Activated B cell treated with CpG ODN at 0.5 μM for 24 hours (primary cell): Measurements from ENCODE around the gene PIGU. TPM values are rescaled to one million over a fixed set of nuclear protein-coding genes. Genes with fewer than 3 reads are reported as not detected.

ENCODE experiments used
- ATAC-seq: fragments of 200-7000 bp; cut with Tn5 transposase; one replicate; pipeline ENCODE4 v1.10.0; 2021; ENCODE audit warnings: low read depth, mild to moderate bottlenecking, moderate library complexity
- CTCF ChIA-PET: fragments of 350-600 bp; sonication (Branson Sonifier 250); formaldehyde crosslinking; loops from one replicate; lab custom pipeline; 2021; ENCODE audit warnings: antibody characterized with exemption; lab: Charles Lee
- POLR2A ChIA-PET: fragments of 350-600 bp; sonication (Branson Sonifier 250); formaldehyde crosslinking; loops from one replicate; lab custom pipeline; 2021; ENCODE audit warnings: antibody characterized with exemption; lab: Charles Lee
- DNase-seq: peaks from one replicate; pipeline ENCODE4 v3.0.0; 2022
- H3K27ac Mint-ChIP-seq: one replicate; pipeline ENCODE4 v1.8.0; 2020; ENCODE audit warnings: mixed read lengths
- H3K27me3 Mint-ChIP-seq: one replicate; pipeline ENCODE4 v1.8.0; 2021; ENCODE audit warnings: mixed read lengths
- H3K36me3 Mint-ChIP-seq: one replicate; pipeline ENCODE4 v1.8.0; 2021; ENCODE audit warnings: low read depth, mixed read lengths
- H3K4me1 Mint-ChIP-seq: one replicate; pipeline ENCODE4 v1.8.0; 2021; ENCODE audit warnings: mixed read lengths
- H3K4me3 Mint-ChIP-seq: one replicate; pipeline ENCODE4 v1.8.0; 2020; ENCODE audit warnings: mild to moderate bottlenecking, mixed read lengths
- H3K9me3 Mint-ChIP-seq: one replicate; pipeline ENCODE4 v1.8.0; 2020; ENCODE audit warnings: mixed read lengths
- intact Hi-C: fragments of 100-400 bp; cut with micrococcal nuclease; formaldehyde crosslinking; loops from one replicate; pipeline ENCODE4 v1.15.1; 2024
- total RNA-seq: library from RNA; stranded (reverse); gene quantifications from 2 replicates; pipeline ENCODE4 v1.2.3, GENCODE V29; 2022
- TF ChIP-seq, protein P1 (sequence below): fragments of 200-600 bp; IDR thresholded peaks from one replicate; pipeline ENCODE4 v1.8.0; 2022; ENCODE audit warnings: antibody characterized with exemption, mild to moderate bottlenecking

Gene PIGU
- total RNA-seq, 1 donor from 2014 or later: 14.7 TPM

DNA sequence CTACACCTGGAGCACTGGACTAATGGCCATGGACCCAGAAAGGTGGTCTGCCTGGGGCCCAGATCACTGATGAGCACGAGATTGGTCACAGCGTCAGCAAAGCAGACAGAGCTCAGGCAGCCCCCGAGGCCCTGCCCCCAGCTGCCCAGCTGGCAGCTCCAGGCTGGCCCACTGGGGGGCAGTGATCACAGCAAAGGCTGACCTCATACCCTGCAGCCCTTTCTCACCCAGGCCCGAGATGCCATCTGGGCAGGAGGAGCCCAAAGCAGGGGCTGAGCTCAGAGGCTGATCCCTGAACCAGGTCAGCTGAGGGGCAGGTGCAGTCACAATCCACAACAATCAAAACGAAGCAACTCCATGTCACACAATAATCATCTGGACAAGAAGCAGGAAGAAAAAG, 114.3 kb downstream of the PIGU start:
- POLR2A ChIA-PET: no interaction called here
- DNase-seq (no peak), ATAC-seq (no peak)
- H3K9me3 Mint-ChIP-seq: no peaks in the 10 kb centered on the region
- intact Hi-C loops: no loop called here
- CTCF ChIA-PET: interaction anchor here (1.5 to 2.1 kb wide), 2 partner anchors 18 to 207 kb away, joined by 4 to 7 read pairs; no protein-coding TSS in a partner anchor
- no peaks in the 10 kb centered on the region for H3K27me3 Mint-ChIP-seq
- peaks cover 16% of the 10 kb centered on the region for H3K4me1 Mint-ChIP-seq
- no peak overlapping the region for H3K27ac Mint-ChIP-seq
- H3K36me3 Mint-ChIP-seq: peaks cover 3% of the 10 kb centered on the region
- H3K4me3 Mint-ChIP-seq: no peak overlapping the region
- TF ChIP-seq, protein P1, sequence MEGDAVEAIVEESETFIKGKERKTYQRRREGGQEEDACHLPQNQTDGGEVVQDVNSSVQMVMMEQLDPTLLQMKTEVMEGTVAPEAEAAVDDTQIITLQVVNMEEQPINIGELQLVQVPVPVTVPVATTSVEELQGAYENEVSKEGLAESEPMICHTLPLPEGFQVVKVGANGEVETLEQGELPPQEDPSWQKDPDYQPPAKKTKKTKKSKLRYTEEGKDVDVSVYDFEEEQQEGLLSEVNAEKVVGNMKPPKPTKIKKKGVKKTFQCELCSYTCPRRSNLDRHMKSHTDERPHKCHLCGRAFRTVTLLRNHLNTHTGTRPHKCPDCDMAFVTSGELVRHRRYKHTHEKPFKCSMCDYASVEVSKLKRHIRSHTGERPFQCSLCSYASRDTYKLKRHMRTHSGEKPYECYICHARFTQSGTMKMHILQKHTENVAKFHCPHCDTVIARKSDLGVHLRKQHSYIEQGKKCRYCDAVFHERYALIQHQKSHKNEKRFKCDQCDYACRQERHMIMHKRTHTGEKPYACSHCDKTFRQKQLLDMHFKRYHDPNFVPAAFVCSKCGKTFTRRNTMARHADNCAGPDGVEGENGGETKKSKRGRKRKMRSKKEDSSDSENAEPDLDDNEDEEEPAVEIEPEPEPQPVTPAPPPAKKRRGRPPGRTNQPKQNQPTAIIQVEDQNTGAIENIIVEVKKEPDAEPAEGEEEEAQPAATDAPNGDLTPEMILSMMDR: no peak

DNA sequence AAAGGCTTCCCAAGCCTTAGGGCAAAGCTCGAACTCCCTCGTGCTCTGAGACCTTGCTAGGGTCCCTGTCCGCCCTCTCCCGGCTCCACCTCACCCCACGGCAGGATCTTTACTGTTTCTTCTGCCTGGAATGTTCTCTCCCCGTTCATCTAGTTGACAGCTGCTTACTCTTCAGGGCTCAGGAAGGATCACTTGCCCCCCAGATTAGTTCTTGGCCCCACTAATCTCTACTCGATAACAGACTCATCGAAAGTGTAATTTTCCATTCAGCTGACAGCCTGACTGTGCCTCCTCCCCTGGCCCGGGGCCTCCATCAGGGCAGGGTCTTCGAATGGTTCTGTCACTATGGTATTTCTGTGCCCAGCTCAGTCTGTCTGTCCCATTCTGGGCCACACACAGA, 115.2 kb downstream of the PIGU start:
- Mint-ChIP-seq H3K4me1 (peaks cover 21% of the 10 kb centered on the region), H3K4me3 (no peak overlapping the region), H3K9me3 (no peaks in the 10 kb centered on the region), H3K27ac (peak overlapping the region; percentile 1), H3K36me3 (peaks cover 3% of the 10 kb centered on the region), H3K27me3 (no peaks in the 10 kb centered on the region)
- no peak for ATAC-seq
- ChIA-PET POLR2A (no interaction called here), CTCF (interaction anchor here (2.1 kb wide), 1 partner anchor 208 kb away, joined by 7 read pairs; no protein-coding TSS in a partner anchor)
- intact Hi-C loops: no loop called here
- no peak for DNase-seq
- TF ChIP-seq, protein P1: no peak

DNA sequence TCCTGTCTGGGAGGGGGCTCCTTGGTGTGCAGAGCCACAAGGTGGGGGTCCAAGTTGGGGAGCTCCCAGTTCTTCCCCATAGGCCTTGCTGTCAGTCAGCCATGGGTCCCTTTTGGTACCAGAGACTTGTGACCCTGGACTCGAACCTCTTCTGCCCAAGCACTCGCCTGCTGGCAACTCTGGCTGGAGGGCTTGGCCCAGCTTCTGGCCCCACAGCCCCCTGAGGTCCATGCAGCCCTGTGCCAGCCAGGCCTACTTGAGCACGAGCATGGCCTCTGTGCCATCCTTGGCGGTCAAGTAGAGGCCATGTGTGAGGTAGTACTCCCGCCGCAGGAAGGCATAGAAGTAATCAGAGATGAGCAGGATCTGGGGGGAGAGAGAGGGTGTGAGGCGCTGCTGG, 116.3 kb downstream of the PIGU start:
- TF ChIP-seq, protein P1: no peak
- no peaks in the 10 kb centered on the region for H3K27me3 Mint-ChIP-seq
- DNase-seq: no peak
- intact Hi-C loops: no loop called here
- no peaks in the 10 kb centered on the region for H3K9me3 Mint-ChIP-seq
- ChIA-PET POLR2A (no interaction called here), CTCF (no interaction called here)
- peaks cover 21% of the 10 kb centered on the region for H3K4me1 Mint-ChIP-seq
- ATAC-seq: no peak
- peak overlapping the region; percentile 30 for H3K4me3 Mint-ChIP-seq
- H3K27ac Mint-ChIP-seq: peak overlapping the region; percentile 66
- peaks cover 2% of the 10 kb centered on the region for H3K36me3 Mint-ChIP-seq

DNA sequence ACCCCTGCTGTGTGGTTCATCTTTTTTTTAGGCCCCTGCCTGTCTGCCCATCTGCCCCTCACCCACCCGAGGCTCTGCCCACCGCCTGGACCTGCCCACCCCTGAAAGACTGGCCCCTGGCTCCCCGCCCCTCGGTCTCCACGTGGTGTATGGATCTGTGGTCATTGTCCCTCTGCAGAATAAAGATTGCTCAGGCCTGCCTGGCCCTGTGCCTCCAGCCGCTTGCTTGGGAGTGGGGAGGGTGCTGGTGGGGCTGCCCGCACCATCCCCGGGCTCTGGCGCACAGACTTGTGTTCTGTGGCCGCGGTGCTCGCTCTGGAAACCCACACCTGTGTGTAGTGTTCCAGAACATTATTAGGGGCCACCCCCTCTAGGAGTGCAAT, 116.8 kb downstream of the PIGU start:
- TF ChIP-seq, protein P1: no peak
- Mint-ChIP-seq H3K9me3 (no peaks in the 10 kb centered on the region), H3K27ac (peak overlapping the region; percentile 66), H3K4me1 (peaks cover 21% of the 10 kb centered on the region), H3K27me3 (no peaks in the 10 kb centered on the region), H3K4me3 (peak overlapping the region; percentile 30), H3K36me3 (peaks cover 2% of the 10 kb centered on the region)
- ATAC-seq (no peak), DNase-seq (no peak)
- intact Hi-C loops: no loop called here
- ChIA-PET POLR2A (no interaction called here), CTCF (no interaction called here)

DNA sequence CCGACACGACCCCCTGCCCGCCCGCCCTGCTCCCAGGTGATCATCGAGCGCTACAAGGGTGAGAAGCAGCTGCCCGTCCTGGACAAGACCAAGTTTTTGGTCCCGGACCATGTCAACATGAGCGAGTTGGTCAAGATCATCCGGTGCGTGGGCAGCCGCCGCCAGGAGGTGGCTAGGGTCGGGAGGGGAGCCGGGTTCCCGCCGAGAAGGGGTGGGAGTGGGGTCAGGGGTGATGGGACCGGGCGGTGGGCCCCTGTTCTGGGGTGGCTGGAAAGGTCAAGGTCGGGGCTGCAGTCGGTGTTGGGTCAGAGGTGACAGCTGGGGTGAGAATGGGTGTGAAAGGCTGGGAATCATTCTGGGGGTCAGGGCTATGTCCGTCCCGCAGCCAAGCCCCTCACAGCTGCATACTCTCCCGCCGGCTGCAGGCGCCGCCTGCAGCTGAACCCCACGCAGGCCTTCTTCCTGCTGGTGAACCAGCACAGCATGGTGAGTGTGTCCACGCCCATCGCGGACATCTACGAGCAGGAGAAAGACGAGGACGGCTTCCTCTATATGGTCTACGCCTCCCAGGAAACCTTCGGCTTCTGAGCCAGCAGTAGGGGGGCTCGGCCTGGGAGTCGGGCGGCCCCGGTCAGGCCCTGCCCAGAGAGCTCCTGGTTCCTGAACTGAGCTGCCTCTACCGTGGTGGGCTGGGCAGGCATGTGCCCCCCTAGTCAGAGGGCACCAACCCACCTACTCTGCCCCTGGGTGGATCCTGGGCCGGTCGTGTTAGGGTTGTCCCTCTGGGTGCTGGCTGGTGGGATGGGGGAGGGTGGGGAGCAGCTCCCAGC, 117.4 kb downstream of the PIGU start:
- intact Hi-C loops: loop anchor here (2.0 kb wide), 1 partner anchor 43 kb away; the partner anchor contains the start of gene DYNLRB1
- ATAC-seq: no peak
- TF ChIP-seq, protein P1: no peak
- H3K4me3 Mint-ChIP-seq: peak overlapping the region; percentile 73
- DNase-seq: no peak
- peak overlapping the region; percentile 53 for H3K27ac Mint-ChIP-seq
- no peaks in the 10 kb centered on the region for H3K9me3 Mint-ChIP-seq
- H3K27me3 Mint-ChIP-seq: no peaks in the 10 kb centered on the region
- POLR2A ChIA-PET: interaction anchor here (1.1 to 1.4 kb wide), 2 partner anchors 11 to 447 kb away, joined by 3 to 5 read pairs; partner anchors contain the start of gene EIF2S2
- H3K36me3 Mint-ChIP-seq: peaks cover under 1% of the 10 kb centered on the region
- H3K4me1 Mint-ChIP-seq: peaks cover 21% of the 10 kb centered on the region
- CTCF ChIA-PET: no interaction called here
